Measurements from ENCODE around the gene TULP4. TPM values are rescaled to one million over a fixed set of nuclear protein-coding genes. Genes with fewer than 3 reads are reported as not detected.
"Not testable (repeated sequence)": the region's sequence is repeated elsewhere in the genome, so short reads cannot be mapped to it uniquely, and the experiment has no call there.

Gene TULP4
- total and polyA plus RNA-seq, 2 donors: 5.9 to 57.1 TPM

DNA sequence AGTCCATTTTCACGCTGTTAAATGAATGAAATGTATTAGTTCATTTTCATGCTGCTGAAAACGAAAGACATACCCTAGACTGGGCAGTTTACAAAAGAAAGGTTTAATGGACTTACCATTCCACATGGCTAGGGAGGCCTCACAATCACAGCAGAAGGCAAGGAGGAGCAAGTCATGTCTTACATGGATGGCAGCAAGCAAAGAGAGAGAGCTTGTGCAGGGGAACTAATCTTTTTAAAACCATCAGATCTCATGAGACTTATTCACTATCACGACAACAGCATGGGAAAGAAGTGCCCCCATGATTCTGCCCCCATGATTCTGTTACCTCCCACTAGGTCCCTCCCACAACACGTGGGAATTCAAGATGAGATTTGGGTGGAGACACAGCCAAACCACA lies 79.7 kb downstream of the TULP4 start:
- H3K27me3 ChIP-seq (ENCODE audit: control insufficient read depth in 2 of 2, insufficient read depth in 1 of 2, low read length in 1 of 2); H3K4me1 ChIP-seq (ENCODE audit: control insufficient read depth in 2 of 2, insufficient read depth in 2 of 2, low read length in 2 of 2); H3K4me3 ChIP-seq (ENCODE audit: low read length in 2 of 2); H3K36me3 ChIP-seq (ENCODE audit: control insufficient read depth in 2 of 2, insufficient read depth in 2 of 2, low read length in 1 of 2); DNase-seq (ENCODE audit: low read depth in 6 of 9, low spot score in 9 of 9); H3K27ac ChIP-seq (ENCODE audit: low read depth in 1 of 2, low read length in 1 of 2): not testable (repeated sequence)
- 97% methylated on average over 4 of the region's 4 CpGs for WGBS
- peaks cover 1 to 12% of the 10 kb centered on the region in 2 donors for H3K9me3 ChIP-seq (ENCODE audit: control insufficient read depth in 2 of 2, insufficient read depth in 1 of 2, low read length in 1 of 2)

DNA sequence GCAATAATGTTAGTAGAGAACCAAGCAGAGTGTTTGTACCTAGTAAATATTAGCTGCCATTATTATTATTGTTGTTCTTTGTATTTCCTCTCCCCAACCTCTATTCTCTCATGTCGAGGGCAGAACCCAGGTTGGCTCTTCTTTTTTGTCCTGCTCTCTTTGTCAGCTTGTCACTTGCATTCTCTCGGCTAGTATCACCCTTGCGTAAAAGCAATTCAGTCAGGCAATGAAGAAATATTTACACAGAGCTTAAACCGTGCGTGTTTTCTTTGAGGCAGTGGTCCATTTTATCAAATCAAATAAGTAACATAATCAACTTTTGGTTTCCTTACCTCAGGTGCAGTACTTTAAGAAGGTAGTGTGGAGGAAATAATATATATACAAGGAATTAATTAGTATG lies 83.9 kb downstream of the TULP4 start:
- Histone ChIP-seq H3K4me3 (ENCODE audit: low read length in 2 of 2) (no peak overlapping the region), H3K27ac (ENCODE audit: low read depth in 1 of 2, low read length in 1 of 2) (no peak overlapping the region), H3K27me3 (ENCODE audit: control insufficient read depth in 2 of 2, insufficient read depth in 1 of 2, low read length in 1 of 2) (no peaks in the 10 kb centered on the region), H3K4me1 (ENCODE audit: control insufficient read depth in 2 of 2, insufficient read depth in 2 of 2, low read length in 2 of 2) (no peaks in the 10 kb centered on the region), H3K9me3 (ENCODE audit: control insufficient read depth in 2 of 2, insufficient read depth in 1 of 2, low read length in 1 of 2) (peaks cover 1 to 12% of the 10 kb centered on the region in 2 donors), H3K36me3 (ENCODE audit: control insufficient read depth in 2 of 2, insufficient read depth in 2 of 2, low read length in 1 of 2) (no peaks in the 10 kb centered on the region)
- WGBS: 85% methylated on average over 5 of the region's 5 CpGs
- DNase-seq (ENCODE audit: low read depth in 6 of 9, low spot score in 9 of 9): no peak

DNA sequence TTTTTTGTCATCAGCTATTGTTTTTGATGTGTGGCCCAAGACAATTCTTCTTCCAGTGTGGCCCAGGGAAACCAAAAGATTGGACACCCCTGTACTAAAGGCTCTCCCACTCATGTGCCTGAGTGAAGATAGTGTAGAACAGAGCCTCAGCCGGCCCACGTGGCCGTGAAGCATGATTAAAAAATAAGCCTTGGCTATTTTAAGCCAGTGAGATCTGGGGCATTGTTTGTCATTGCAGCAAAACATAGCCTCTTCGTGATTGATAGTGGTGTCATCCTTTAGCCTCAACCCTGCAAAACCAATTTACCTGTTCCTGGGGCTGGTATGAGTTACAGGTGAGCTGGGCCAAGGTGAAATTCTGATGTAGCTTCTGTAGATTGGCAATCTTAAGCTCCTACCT lies 85.3 kb downstream of the TULP4 start:
- Histone ChIP-seq H3K27ac (ENCODE audit: low read depth in 1 of 2, low read length in 1 of 2) (no peak overlapping the region), H3K9me3 (ENCODE audit: control insufficient read depth in 2 of 2, insufficient read depth in 1 of 2, low read length in 1 of 2) (peaks cover 0 to 7% of the 10 kb centered on the region in 2 donors), H3K4me3 (ENCODE audit: low read length in 2 of 2) (no peak overlapping the region), H3K4me1 (ENCODE audit: control insufficient read depth in 2 of 2, insufficient read depth in 2 of 2, low read length in 2 of 2) (no peaks in the 10 kb centered on the region), H3K27me3 (ENCODE audit: control insufficient read depth in 2 of 2, insufficient read depth in 1 of 2, low read length in 1 of 2) (no peaks in the 10 kb centered on the region), H3K36me3 (ENCODE audit: control insufficient read depth in 2 of 2, insufficient read depth in 2 of 2, low read length in 1 of 2) (no peaks in the 10 kb centered on the region)
- WGBS: 95% methylated on average over 4 of the region's 4 CpGs
- no peak for DNase-seq (ENCODE audit: low read depth in 6 of 9, low spot score in 9 of 9)

DNA sequence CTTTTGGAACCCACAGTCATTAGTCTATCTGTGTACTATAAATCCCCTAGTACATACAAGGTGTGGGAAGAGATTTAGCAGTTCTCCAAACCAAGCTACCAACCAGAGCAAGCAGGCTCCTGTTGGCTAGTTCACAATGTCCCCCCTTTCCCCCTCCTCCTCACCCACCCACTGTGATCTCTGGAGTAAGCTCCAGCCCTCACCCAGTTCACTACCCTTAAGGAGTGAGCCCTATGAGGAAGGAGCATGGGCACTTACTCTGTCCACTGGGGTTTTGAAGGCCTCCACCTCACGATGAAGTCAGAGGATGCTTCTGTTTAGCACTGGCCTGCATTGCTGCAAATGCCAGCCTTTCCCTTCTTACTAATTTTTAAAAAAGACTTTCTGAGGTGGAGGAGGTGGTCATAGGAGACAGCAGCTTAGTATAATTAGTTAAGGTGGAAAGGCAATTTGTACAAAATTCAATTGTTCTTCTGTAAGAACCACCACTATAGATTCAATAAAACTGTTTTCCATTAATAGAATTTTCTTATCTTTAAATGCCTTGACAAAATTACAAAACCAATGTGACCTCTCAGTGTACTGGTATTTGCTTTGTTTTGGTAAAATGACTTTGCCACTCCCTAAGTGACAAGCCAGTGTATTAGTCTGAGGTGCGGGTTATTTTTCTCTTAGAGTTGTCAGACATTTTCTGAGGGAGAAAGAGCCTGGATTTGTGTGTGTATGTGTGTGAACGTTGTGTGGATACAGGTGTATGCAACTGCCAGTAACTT lies 86.2 kb downstream of the TULP4 start:
- Histone ChIP-seq H3K4me3 (ENCODE audit: low read length in 2 of 2) (no peak overlapping the region), H3K9me3 (ENCODE audit: control insufficient read depth in 2 of 2, insufficient read depth in 1 of 2, low read length in 1 of 2) (peaks cover 0 to 2% of the 10 kb centered on the region in 2 donors), H3K27ac (ENCODE audit: low read depth in 1 of 2, low read length in 1 of 2) (no peak overlapping the region), H3K36me3 (ENCODE audit: control insufficient read depth in 2 of 2, insufficient read depth in 2 of 2, low read length in 1 of 2) (no peaks in the 10 kb centered on the region), H3K27me3 (ENCODE audit: control insufficient read depth in 2 of 2, insufficient read depth in 1 of 2, low read length in 1 of 2) (no peaks in the 10 kb centered on the region), H3K4me1 (ENCODE audit: control insufficient read depth in 2 of 2, insufficient read depth in 2 of 2, low read length in 2 of 2) (no peaks in the 10 kb centered on the region)
- no peak for DNase-seq (ENCODE audit: low read depth in 6 of 9, low spot score in 9 of 9)
- WGBS: 71% methylated on average over 3 of the region's 3 CpGs

DNA sequence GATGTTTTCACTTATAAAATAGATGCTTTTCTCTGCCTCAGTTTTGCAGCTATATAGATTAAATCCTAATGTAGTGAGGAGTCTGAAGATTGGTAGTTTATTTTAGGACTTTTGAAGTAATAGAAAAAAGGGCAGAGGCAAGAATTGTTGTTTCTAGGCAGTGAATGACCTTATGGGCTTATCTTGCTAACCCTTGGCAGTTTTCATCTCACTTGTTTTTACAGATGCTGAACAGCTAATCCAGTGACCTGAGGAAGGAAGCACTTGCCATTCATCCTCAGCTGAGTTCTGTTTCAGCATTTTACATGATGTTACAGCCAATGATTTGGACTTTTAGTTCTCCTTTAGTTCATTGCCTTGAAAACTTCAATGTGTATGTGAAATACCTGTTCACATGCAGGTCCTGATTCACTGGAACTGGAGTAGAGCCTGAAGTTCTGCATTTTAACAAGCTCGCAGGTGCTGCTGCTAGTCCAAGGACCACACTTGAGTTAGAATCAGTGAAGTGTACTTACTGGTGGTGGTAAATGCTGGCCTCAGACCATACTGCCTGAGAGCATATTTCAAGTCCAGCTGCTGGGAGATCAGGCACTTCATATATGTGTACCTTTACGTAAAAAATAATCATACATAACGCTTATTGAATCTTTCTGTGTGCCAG lies 86.9 kb downstream of the TULP4 start:
- H3K4me3 ChIP-seq (ENCODE audit: low read length in 2 of 2): no peak overlapping the region
- no peak overlapping the region for H3K27ac ChIP-seq (ENCODE audit: low read depth in 1 of 2, low read length in 1 of 2)
- 94% methylated on average over 3 of the region's 3 CpGs for WGBS
- DNase-seq (ENCODE audit: low read depth in 6 of 9, low spot score in 9 of 9): no peak
- H3K9me3 ChIP-seq (ENCODE audit: control insufficient read depth in 2 of 2, insufficient read depth in 1 of 2, low read length in 1 of 2): no peaks in the 10 kb centered on the region
- no peaks in the 10 kb centered on the region for H3K27me3 ChIP-seq (ENCODE audit: control insufficient read depth in 2 of 2, insufficient read depth in 1 of 2, low read length in 1 of 2)
- no peaks in the 10 kb centered on the region for H3K4me1 ChIP-seq (ENCODE audit: control insufficient read depth in 2 of 2, insufficient read depth in 2 of 2, low read length in 2 of 2)
- H3K36me3 ChIP-seq (ENCODE audit: control insufficient read depth in 2 of 2, insufficient read depth in 2 of 2, low read length in 1 of 2): no peaks in the 10 kb centered on the region

DNA sequence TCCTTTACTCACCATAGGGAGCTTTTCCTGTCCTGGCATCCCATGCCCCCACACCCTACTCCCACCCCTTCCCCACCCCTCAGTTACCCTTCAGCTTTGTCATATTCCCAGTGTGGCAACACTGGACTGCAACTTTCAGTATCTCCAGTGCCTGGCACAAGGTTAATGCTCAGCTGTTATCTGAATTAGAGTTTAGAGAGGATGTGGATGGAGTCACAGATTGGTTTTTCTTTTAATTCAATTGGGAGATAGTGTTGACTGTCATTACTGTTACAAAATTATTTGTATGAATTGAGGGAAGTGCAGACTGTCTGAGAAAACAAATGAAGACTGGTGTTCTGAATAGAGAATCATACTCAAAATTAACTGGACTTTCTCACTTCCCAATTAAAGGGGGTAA lies 89.9 kb downstream of the TULP4 start:
- no peak overlapping the region for H3K27ac ChIP-seq (ENCODE audit: low read depth in 1 of 2, low read length in 1 of 2)
- no peaks in the 10 kb centered on the region for H3K27me3 ChIP-seq (ENCODE audit: control insufficient read depth in 2 of 2, insufficient read depth in 1 of 2, low read length in 1 of 2)
- no peaks in the 10 kb centered on the region for H3K4me1 ChIP-seq (ENCODE audit: control insufficient read depth in 2 of 2, insufficient read depth in 2 of 2, low read length in 2 of 2)
- H3K9me3 ChIP-seq (ENCODE audit: control insufficient read depth in 2 of 2, insufficient read depth in 1 of 2, low read length in 1 of 2): no peaks in the 10 kb centered on the region
- H3K4me3 ChIP-seq (ENCODE audit: low read length in 2 of 2): no peak overlapping the region
- DNase-seq (ENCODE audit: low read depth in 6 of 9, low spot score in 9 of 9): no peak
- H3K36me3 ChIP-seq (ENCODE audit: control insufficient read depth in 2 of 2, insufficient read depth in 2 of 2, low read length in 1 of 2): no peaks in the 10 kb centered on the region

DNA sequence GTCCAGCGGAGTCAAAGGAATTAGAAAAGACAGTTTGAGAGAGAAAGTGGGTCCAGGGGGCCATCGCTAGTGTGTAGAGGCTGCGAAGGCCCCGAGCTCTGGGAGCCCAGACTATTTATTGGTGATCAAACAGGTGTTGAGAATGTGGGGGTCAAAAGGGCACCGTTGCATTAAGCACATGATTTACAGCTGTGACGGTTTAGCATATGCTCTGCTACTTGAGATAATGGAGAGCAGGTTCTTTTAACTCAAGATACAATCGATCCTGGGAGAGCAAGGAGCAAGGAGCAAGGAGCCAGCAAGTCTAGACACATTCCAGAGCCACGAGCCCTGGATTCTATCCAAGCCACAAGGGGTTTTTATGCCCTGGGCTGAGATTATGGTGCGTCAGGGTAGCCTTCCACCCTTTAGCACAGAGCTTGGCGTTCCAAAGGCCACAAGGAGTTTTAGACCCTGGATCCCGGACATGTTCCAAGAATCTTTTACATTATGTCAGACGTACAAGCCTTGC lies 93.1 kb downstream of the TULP4 start:
- H3K27me3 ChIP-seq (ENCODE audit: control insufficient read depth in 2 of 2, insufficient read depth in 1 of 2, low read length in 1 of 2); H3K36me3 ChIP-seq (ENCODE audit: control insufficient read depth in 2 of 2, insufficient read depth in 2 of 2, low read length in 1 of 2); H3K9me3 ChIP-seq (ENCODE audit: control insufficient read depth in 2 of 2, insufficient read depth in 1 of 2, low read length in 1 of 2); H3K4me1 ChIP-seq (ENCODE audit: control insufficient read depth in 2 of 2, insufficient read depth in 2 of 2, low read length in 2 of 2); H3K4me3 ChIP-seq (ENCODE audit: low read length in 2 of 2); H3K27ac ChIP-seq (ENCODE audit: low read depth in 1 of 2, low read length in 1 of 2); DNase-seq (ENCODE audit: low read depth in 6 of 9, low spot score in 9 of 9): not testable (repeated sequence)
- WGBS: 90% methylated on average over 12 of the region's 12 CpGs

DNA sequence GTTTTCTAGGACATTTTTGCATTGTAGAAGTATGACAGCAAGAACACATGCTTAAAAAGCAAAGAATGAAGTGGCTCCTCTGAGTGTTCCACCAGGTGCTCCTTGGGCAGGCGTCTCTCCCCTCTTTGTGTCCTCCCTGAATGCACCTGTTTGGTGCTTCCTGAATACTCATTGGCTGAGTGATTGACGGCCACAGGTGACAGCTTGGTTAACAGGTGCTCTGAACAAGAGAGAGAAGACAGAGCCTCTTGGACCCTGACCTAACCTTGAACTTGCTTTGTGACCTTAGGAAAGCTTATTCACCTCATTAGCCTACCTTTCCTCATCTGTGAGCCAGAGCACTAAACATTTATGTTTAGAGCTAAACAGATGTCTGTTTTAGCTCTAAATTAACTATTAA lies 93.7 kb downstream of the TULP4 start:
- no peaks in the 10 kb centered on the region for H3K27me3 ChIP-seq (ENCODE audit: control insufficient read depth in 2 of 2, insufficient read depth in 1 of 2, low read length in 1 of 2)
- peak overlapping the region in 1 of 2 donors; percentile 21 for H3K27ac ChIP-seq (ENCODE audit: low read depth in 1 of 2, low read length in 1 of 2)
- peaks cover 0 to 3% of the 10 kb centered on the region in 2 donors for H3K4me1 ChIP-seq (ENCODE audit: control insufficient read depth in 2 of 2, insufficient read depth in 2 of 2, low read length in 2 of 2)
- no peaks in the 10 kb centered on the region for H3K36me3 ChIP-seq (ENCODE audit: control insufficient read depth in 2 of 2, insufficient read depth in 2 of 2, low read length in 1 of 2)
- WGBS: 95% methylated on average over 2 of the region's 2 CpGs
- no peaks in the 10 kb centered on the region for H3K9me3 ChIP-seq (ENCODE audit: control insufficient read depth in 2 of 2, insufficient read depth in 1 of 2, low read length in 1 of 2)
- DNase-seq (ENCODE audit: low read depth in 6 of 9, low spot score in 9 of 9): no peak
- H3K4me3 ChIP-seq (ENCODE audit: low read length in 2 of 2): no peak overlapping the region

DNA sequence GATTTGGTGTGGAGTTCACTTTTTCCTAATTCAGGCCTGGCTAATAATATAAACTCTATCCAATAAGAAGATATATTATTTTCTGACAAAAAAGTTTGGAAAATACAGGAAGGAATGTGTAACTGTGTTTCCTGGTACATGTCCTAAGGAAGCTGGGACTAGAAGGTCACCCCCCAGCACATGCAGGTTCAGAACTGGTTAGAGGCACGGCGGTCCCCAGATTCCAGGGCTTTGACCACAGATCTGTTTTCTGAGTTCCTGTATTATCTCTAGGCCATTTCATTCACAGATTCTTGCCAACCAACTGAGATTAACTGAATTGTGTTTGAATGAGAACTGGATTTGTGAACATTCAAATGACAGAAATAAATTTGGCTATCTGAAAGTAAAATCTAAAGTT lies 94.5 kb downstream of the TULP4 start:
- 88% methylated on average over 2 of the region's 2 CpGs for WGBS
- no peak overlapping the region for H3K27ac ChIP-seq (ENCODE audit: low read depth in 1 of 2, low read length in 1 of 2)
- H3K9me3 ChIP-seq (ENCODE audit: control insufficient read depth in 2 of 2, insufficient read depth in 1 of 2, low read length in 1 of 2): no peaks in the 10 kb centered on the region
- H3K36me3 ChIP-seq (ENCODE audit: control insufficient read depth in 2 of 2, insufficient read depth in 2 of 2, low read length in 1 of 2): no peaks in the 10 kb centered on the region
- H3K4me3 ChIP-seq (ENCODE audit: low read length in 2 of 2): no peak overlapping the region
- DNase-seq (ENCODE audit: low read depth in 6 of 9, low spot score in 9 of 9): no peak
- peaks cover 0 to 3% of the 10 kb centered on the region in 2 donors for H3K4me1 ChIP-seq (ENCODE audit: control insufficient read depth in 2 of 2, insufficient read depth in 2 of 2, low read length in 2 of 2)
- H3K27me3 ChIP-seq (ENCODE audit: control insufficient read depth in 2 of 2, insufficient read depth in 1 of 2, low read length in 1 of 2): no peaks in the 10 kb centered on the region

Measured in thymus (tissue), 11 donors.